Endothelial cell of umbilical vein (primary cell): ENCODE measurements around the gene CHAC1. TPM values are rescaled to one million over a fixed set of nuclear protein-coding genes. Genes with fewer than 3 reads are reported as not detected.

Experiments
- BruUV-seq: library from RNA; stranded (reverse); fragments of 400-500 nt; replicated peaks from 2 replicates; lab custom pipeline; 2021; lab: Mats Ljungman, UMichigan
- CTCF ChIA-PET: fragments of 300-600, 350-600 bp; sonication (Branson Sonifier 250); formaldehyde crosslinking; loops from one replicate; lab custom pipeline; 2021; ENCODE audit warnings: antibody characterized with exemption, inconsistent platforms; lab: Charles Lee
- POLR2A ChIA-PET: fragments of 300-600, 350-600 bp; sonication (Branson Sonifier 250); formaldehyde crosslinking; loops from one replicate; lab custom pipeline; 2021; ENCODE audit warnings: antibody characterized with exemption, inconsistent platforms; lab: Charles Lee
- DNase-seq: peaks from one replicate; pipeline ENCODE4 v3.0.0-alpha.2; 2011; ENCODE audit warnings: low read depth, low spot score
- FAIRE-seq: peaks from 2 replicates; lab custom pipeline; 2011; peaks lifted over from hg19 to GRCh38; lab: Jason Lieb, UNC
- H2AFZ ChIP-seq: 2 replicates; pipeline ENCODE4 v1.6.0; 2012; ENCODE audit warnings: low read depth, low read length, control low read depth, inconsistent platforms
- H3K27ac ChIP-seq: 2 replicates; pipeline ENCODE4 v1.5.1; 2011; ENCODE audit warnings: low read depth, mild to moderate bottlenecking, control low read depth, low read length, moderate library complexity; ENCODE audit not compliant: insufficient read depth
- H3K27me3 ChIP-seq, 2 experiments: 2 replicates each; pipeline versions ENCODE4 v1.6.0 to v1.6.1; 2011; ENCODE audit warnings: low read length in 2 of 2, mixed read lengths in 1 of 2; ENCODE audit not compliant: control insufficient read depth in 2 of 2, insufficient read depth in 2 of 2
- H3K36me3 ChIP-seq, 2 experiments: 2 replicates in 1 of 2; 3 replicates in 1 of 2; pipeline ENCODE4 v1.5.1; 2011; ENCODE audit warnings: low read length in 2 of 2, mild to moderate bottlenecking in 1 of 2, moderate library complexity in 1 of 2; ENCODE audit not compliant: control insufficient read depth in 2 of 2, insufficient read depth in 2 of 2; ENCODE audit errors: extremely low read depth in 1 of 2
- H3K4me1 ChIP-seq: 3 replicates; pipeline ENCODE4 v1.5.1; 2011; ENCODE audit warnings: mild to moderate bottlenecking, low read length; ENCODE audit not compliant: control insufficient read depth, insufficient read depth; ENCODE audit errors: extremely low read depth
- H3K4me2 ChIP-seq: 2 replicates; pipeline ENCODE4 v1.6.1; 2011; ENCODE audit warnings: low read length, control low read depth, mixed read lengths; ENCODE audit not compliant: insufficient read depth
- H3K4me3 ChIP-seq, 3 experiments: fragments of 200-600 bp in 1 of 3; sonication (generic), shearing (Covaris generic) in 1 of 3; replicated peaks in 1 of 3; 2 replicates each; pipeline ENCODE4 v1.5.1; 2011 to 2016; ENCODE audit warnings: control low read depth in 3 of 3, low read length in 3 of 3, mild to moderate bottlenecking in 2 of 3, inconsistent platforms in 1 of 3, low read depth in 1 of 3, moderate library complexity in 1 of 3; ENCODE audit not compliant: insufficient read depth in 1 of 3
- H3K79me2 ChIP-seq: 2 replicates; pipeline ENCODE4 v1.6.0; 2012; ENCODE audit warnings: low read length, inconsistent platforms; ENCODE audit not compliant: control insufficient read depth, insufficient read depth
- H3K9ac ChIP-seq: replicated peaks from 2 replicates; pipeline ENCODE3; 2011; ENCODE audit warnings: low read length, control low read depth; ENCODE audit not compliant: insufficient read depth; ENCODE audit errors: extremely low read depth
- H3K9me1 ChIP-seq: replicated peaks from 3 replicates; pipeline ENCODE4 v1.6.0; 2011; ENCODE audit warnings: mild to moderate bottlenecking, low read length; ENCODE audit not compliant: control insufficient read depth, insufficient read depth; ENCODE audit errors: extremely low read depth
- H3K9me3 ChIP-seq: replicated peaks from 2 replicates; pipeline ENCODE4 v1.5.1; 2012; ENCODE audit warnings: low read length, inconsistent platforms; ENCODE audit not compliant: control insufficient read depth, insufficient read depth
- H4K20me1 ChIP-seq: replicated peaks from 2 replicates; pipeline ENCODE3; 2011; ENCODE audit warnings: mild to moderate bottlenecking, low read length; ENCODE audit not compliant: control insufficient read depth, insufficient read depth; ENCODE audit errors: extremely low read depth
- EZH2 ChIP-seq: IDR thresholded peaks from 2 replicates; pipeline ENCODE4 v1.6.1; 2012; ENCODE audit warnings: borderline replicate concordance, low read depth, mild to moderate bottlenecking, moderate library complexity, low read length, inconsistent platforms; ENCODE audit not compliant: severe bottlenecking
- FOS ChIP-seq: IDR thresholded peaks from 2 replicates; pipeline ENCODE4 v1.6.1; 2011; ENCODE audit warnings: mild to moderate bottlenecking, low read length, moderate library complexity, borderline replicate concordance; ENCODE audit not compliant: insufficient read depth
- GATA2 ChIP-seq: IDR thresholded peaks from 2 replicates; pipeline ENCODE4 v1.7.0; 2011; ENCODE audit warnings: low read depth, mild to moderate bottlenecking, moderate library complexity, mixed read lengths, low read length; ENCODE audit not compliant: insufficient read length, insufficient read depth
- JUN ChIP-seq: IDR thresholded peaks from 2 replicates; pipeline ENCODE4 v1.6.1; 2011; ENCODE audit warnings: borderline replicate concordance, low read depth; ENCODE audit not compliant: insufficient read length, insufficient read depth
- MYC ChIP-seq: IDR thresholded peaks from one replicate; pipeline ENCODE4 v1.6.1; 2011; ENCODE audit warnings: mild to moderate bottlenecking, low read depth, low read length
- POLR2A ChIP-seq: IDR thresholded peaks from 2 replicates; pipeline ENCODE4 v1.6.1; 2012; ENCODE audit warnings: low read depth, mild to moderate bottlenecking, control low read depth, low read length
- POLR2AphosphoS5 ChIP-seq: IDR thresholded peaks from 2 replicates; pipeline ENCODE4 v1.6.1; 2012; ENCODE audit warnings: low read depth, mild to moderate bottlenecking, control low read depth, low read length, moderate library complexity; ENCODE audit not compliant: insufficient read depth
- dilution Hi-C: fragments of 300-500 bp; cut with MboI; formaldehyde crosslinking; loops from one replicate; pipeline ENCODE4 v1.15.0; 2019; ENCODE audit warnings: low sequenced_read_pairs; ENCODE audit not compliant: extremely low pct_ligation_motif_present
- intact Hi-C: fragments of 100-400 bp; cut with micrococcal nuclease; formaldehyde crosslinking; loops from one replicate; pipeline ENCODE4 v1.10.0; 2022
- polyA plus RNA-seq, 4 experiments: library from polyadenylated mRNA; depleted of rRNA in 3 of 4; stranded (reverse) in 3 of 4; unstranded in 1 of 4; fragments of >200 nt; gene quantifications; 2 replicates each; pipeline versions ENCODE4 v1.2.1 to v1.2.3, GENCODE V29; 2011 to 2012; ENCODE audit warnings: missing spikeins in 1 of 4
- total RNA-seq: library from RNA; stranded (reverse); gene quantifications from 2 replicates; pipeline ENCODE4 v1.2.3, GENCODE V29; 2021
- TF ChIP-seq, protein P1 (sequence below): IDR thresholded peaks from 2 replicates; pipeline ENCODE4 v1.6.1; 2011; ENCODE audit not compliant: insufficient read depth, insufficient read length
- TF ChIP-seq, protein P2 (sequence below), 2 donors: IDR thresholded peaks; 1 replicate in 1 of 2; 2 replicates in 1 of 2; pipeline ENCODE4 v1.5.1; 2011; ENCODE audit warnings: low read length in 2 of 2, mild to moderate bottlenecking in 2 of 2, moderate library complexity in 2 of 2, control low read depth in 1 of 2, inconsistent platforms in 1 of 2, low read depth in 1 of 2; ENCODE audit not compliant: insufficient read depth in 1 of 2; ENCODE audit errors: extremely low read depth in 1 of 2

The CHAC1 gene
- total and polyA plus RNA-seq, 2 donors (not counting 3 experiments of a cell fraction or from before 2014, with no cell fraction given): 4.6 to 25.7 TPM

DNA sequence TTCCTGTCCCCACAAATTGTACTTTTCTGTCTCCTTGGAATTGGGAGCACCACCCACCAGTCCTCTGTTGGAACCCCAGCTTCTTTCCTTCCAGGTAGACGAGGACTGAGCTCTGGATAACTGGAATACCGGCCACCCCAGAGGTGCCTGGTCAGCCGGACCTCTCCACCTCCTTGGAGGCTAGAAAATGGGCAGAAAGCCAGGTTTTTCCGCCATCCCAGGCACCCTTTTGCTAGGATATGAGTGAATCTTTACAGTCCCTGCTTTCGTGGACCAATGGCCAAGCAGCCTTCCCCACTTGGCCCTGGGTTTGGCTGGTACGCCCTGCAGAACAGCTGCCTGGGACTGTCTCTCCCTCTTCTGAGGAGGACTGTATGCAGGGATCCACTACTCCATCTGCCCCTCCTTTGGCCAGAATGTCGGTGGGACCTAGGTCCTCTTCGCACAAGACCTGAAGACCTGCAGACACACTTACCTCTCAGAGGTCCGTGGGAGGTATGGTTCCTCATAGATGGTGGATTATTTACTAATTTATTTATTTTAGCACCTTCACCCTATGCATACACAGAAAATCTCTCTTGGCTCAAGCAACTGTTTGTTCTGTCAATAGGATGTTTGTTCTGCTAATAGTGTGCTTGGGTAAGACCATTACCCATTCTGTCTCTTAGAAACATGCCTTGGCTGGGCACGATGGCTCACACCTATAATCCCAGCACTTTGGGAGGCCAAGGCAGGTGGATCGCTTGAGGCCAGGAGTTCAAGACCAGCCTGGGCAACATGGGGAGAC, 8.6 kb upstream of the CHAC1 start:
- no peaks in the 10 kb centered on the region for H3K36me3 ChIP-seq
- no peak overlapping the region for H3K4me2 ChIP-seq
- no peak overlapping the region for H3K4me3 ChIP-seq
- H2AFZ ChIP-seq: no peak overlapping the region
- H3K9me1 ChIP-seq: no peaks in the 10 kb centered on the region
- no peaks in the 10 kb centered on the region for H4K20me1 ChIP-seq
- H3K79me2 ChIP-seq: no peaks in the 10 kb centered on the region
- H3K4me1 ChIP-seq: peaks cover 30% of the 10 kb centered on the region
- no peak overlapping the region for H3K9ac ChIP-seq
- no TSS peak for BruUV-seq
- no peaks in the 10 kb centered on the region for H3K27me3 ChIP-seq
- TF ChIP-seq FOS (no peak), EZH2 (no peak), POLR2AphosphoS5 (no peak), MYC (no peak), POLR2A (no peak), JUN (no peak), GATA2 (no peak)
- TF ChIP-seq, protein P1, sequence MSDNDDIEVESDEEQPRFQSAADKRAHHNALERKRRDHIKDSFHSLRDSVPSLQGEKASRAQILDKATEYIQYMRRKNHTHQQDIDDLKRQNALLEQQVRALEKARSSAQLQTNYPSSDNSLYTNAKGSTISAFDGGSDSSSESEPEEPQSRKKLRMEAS: no peak
- TF ChIP-seq, protein P2, sequence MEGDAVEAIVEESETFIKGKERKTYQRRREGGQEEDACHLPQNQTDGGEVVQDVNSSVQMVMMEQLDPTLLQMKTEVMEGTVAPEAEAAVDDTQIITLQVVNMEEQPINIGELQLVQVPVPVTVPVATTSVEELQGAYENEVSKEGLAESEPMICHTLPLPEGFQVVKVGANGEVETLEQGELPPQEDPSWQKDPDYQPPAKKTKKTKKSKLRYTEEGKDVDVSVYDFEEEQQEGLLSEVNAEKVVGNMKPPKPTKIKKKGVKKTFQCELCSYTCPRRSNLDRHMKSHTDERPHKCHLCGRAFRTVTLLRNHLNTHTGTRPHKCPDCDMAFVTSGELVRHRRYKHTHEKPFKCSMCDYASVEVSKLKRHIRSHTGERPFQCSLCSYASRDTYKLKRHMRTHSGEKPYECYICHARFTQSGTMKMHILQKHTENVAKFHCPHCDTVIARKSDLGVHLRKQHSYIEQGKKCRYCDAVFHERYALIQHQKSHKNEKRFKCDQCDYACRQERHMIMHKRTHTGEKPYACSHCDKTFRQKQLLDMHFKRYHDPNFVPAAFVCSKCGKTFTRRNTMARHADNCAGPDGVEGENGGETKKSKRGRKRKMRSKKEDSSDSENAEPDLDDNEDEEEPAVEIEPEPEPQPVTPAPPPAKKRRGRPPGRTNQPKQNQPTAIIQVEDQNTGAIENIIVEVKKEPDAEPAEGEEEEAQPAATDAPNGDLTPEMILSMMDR (IDR thresholded peaks at IDR 0.05; ENCODE audit: extremely low read depth in 1 of 2, insufficient read depth in 1 of 2, low read depth in 1 of 2, low read length in 2 of 2): no peak
- no peak overlapping the region for H3K27ac ChIP-seq
- FAIRE-seq (no peak), DNase-seq (no peak)
- ChIA-PET POLR2A (interaction anchor here (1.3 kb wide), 1 partner anchor 21 kb away, joined by 10 read pairs; no protein-coding TSS in a partner anchor), CTCF (interaction anchor here (1.8 to 2.2 kb wide), 2 partner anchors 16 to 74 kb away, joined by 3 to 10 read pairs; no protein-coding TSS in a partner anchor)
- no peaks in the 10 kb centered on the region for H3K9me3 ChIP-seq
- intact Hi-C loops (loop anchor here (5.0 to 10.0 kb wide), 2 partner anchors 170 to 288 kb away; partner anchors contain the start of genes CHP1, EXD1 and INO80), dilution Hi-C loops (no loop called here)
